GM19023 (cell line): ENCODE data around the gene AP3B1.

Source experiments
- ATAC-seq: cut with Tn5 transposase; IDR thresholded peaks from one replicate; pipeline ENCODE4 v1.9.1; 2021; ENCODE audit warnings: mild to moderate bottlenecking, moderate library complexity; ENCODE audit not compliant: unreplicated experiment

Gene AP3B1

DNA sequence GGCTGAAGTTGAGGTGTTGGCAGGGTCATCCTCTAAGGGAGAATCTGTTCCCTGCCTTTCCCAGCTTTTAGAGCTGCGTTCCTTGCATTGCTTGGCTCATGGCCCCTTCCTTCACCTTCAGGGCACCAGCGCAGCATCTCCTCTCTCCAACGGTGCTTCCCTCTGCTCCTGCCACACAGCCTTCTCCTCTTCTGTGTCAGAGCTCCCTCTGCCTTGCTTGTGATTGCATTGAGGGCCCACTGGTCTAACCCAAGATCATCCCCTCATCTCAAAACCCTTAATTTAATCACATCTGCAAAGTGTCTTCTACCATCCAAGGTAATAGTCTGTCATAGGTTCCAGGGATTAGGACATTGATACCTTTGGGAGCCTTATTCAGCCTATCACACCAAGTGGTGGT lies 312.7 kb downstream of the AP3B1 start:
- ATAC-seq = no peak

DNA sequence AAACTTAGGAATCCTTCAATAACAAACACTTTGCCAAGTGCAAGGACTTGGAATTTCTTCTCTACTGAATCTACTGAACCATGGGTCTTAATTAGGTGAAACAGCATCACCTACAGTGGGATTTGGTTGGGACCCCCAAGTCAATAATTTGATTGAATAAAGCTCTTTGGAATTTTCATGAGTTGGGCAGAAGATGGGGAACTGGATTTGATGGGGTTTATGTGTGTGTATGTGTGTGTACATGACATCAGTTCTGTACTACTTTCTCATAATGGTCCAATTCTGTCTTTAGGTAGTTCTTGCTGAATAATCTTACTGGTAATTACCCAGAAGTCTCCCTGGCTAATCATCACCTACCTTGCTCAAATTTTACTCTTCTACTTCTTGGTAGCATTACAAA lies 319.9 kb downstream of the AP3B1 start:
- ATAC-seq = no peak

DNA sequence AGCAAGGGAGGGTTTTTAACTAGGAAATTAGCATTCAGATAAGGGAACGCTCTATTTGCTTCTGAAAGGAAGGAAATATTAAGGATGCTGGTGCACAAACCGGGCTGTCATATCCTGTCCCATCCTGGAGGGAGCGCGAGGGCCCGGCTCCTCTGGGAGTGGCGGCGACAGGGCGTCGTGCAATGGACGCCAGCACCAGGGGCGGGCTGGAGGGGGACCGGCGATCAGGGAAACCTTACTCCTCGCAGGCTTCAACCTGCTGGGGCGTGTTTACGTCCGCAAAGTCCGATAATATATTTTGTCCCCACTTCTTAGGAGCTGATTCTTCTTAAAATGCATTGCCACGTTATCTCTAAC lies 321.3 kb downstream of the AP3B1 start:
- peak; percentile 21 for ATAC-seq

DNA sequence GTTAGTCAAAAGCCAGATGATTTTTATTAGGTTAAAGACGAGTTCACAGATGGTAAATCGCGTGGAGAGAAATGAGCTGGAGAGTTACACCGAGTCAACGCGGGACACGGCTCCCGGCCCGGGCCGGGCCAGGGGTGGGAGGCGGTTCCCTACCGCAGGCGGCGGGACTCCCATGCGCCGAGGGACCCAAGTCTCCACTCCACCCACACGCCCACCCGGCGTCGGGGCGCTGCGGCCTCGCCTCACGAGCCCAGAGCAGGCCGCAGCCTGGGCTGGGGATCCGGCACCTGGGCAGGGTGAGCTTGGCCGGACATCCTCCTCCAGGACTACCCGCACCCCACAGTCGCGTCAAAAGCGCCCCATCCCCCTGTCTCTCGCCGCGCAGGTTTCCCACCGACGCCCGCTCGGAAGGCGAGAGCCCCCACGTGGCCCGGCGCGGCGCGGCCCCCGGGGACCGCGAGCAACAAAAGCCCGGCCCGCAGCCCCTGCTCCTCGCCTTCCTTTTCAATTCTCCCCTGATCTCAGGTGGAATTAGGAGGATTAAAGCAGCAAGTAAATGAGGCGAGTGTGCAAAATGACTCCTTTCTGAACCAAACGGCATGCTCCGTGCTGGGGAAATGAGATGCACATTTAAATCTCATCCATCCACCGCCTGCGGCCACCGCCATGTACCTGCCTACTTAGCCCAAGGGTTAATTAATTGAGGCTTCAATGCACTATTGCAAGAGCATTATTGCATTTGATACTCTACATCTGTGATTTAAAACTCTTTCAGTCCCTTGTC lies 321.8 kb downstream of the AP3B1 start:
- ATAC-seq = peak; percentile 78

DNA sequence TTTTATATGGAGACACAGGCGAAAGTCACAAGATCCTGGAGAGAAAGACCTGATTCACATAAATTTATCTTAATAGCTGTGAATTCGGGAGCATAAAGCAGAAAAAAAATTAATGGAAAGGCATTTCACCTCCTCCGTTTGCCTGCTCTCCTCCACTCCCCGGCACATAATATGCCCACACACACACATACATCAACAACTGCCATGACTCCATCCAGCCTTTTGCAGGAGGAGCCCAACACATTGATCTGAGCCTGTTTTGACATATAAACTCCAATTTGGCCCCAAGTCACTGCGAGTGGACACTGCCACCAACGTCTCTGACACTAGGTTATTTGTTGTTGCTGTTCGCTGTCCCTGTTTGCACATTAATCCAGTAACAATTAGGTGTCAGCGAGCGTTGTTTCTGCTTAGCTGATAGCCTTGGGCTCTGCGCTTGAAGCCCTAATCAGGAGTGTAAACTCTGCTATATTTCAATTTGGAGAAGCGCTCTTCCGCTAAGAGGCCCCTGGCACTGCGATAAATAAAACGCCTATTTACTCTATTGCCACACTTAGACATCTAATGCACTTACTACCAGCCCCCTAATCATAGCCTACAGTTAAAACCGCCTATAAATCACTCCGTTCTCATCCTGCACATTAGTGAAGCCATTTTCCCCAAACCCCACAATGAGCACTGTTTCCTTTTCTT lies 322.6 kb downstream of the AP3B1 start:
- peak; percentile 21 for ATAC-seq

DNA sequence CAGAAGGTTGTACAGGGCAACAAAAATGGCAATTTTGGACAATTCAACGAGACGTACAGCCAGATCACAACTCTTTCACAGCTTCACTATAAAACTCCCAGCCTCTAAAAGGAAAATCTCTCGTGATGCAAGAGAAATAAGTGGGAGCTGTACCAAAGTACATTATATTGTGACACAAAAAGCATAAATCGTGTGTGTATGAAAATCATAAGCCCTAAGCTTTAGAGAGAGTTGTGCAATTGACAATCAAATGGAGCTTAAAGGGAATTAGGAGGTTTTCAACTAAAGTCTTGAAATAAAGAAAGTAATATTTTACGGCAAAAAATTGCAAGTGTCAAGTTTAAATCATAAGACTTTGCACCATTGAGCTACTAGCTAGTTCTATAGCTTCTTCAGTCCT lies 323.6 kb downstream of the AP3B1 start:
- no peak for ATAC-seq

DNA sequence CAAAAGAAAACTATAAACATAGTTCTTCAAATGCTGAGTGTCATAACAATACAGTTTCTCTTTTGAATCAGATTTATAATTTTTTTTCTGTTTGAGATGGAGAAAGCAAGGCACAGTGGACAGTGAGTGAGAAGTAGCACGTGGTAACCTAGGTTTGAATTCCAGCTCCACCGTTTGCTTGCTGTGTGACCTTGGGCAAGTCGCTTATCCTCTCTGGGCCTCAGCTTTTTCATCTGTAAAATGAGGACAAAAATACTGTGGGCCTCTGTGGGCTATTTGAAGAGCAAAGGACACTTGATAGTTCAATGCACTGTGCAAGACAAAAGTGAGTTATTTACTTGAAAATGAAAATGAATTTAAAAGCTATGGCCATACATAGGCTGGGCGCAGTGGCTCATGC lies 330.7 kb downstream of the AP3B1 start:
- no peak for ATAC-seq

DNA sequence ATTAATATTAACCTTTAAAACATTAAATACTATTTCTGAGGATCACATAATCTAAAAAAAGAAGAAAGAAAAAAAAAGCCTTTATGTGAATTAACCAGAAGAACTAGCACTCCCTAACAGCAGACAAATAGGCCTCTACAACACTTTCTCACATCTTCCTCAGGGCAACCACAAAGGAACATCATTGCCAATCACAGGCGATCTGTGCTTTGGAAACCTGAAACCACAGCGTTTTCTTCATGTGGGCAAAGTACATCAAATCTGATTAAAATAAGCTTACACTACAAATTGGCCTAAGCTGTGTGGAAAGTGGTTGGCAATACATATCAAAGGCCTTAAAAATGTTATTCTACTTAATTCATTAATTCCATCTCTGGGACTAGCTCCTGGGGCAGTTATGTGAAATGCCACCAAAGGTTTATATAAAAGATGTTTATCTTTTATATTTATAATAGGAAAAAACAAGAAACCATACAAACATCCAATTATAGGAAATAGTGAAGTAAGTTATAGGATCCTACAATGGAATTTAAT lies 333.6 kb downstream of the AP3B1 start:
- no peak for ATAC-seq

DNA sequence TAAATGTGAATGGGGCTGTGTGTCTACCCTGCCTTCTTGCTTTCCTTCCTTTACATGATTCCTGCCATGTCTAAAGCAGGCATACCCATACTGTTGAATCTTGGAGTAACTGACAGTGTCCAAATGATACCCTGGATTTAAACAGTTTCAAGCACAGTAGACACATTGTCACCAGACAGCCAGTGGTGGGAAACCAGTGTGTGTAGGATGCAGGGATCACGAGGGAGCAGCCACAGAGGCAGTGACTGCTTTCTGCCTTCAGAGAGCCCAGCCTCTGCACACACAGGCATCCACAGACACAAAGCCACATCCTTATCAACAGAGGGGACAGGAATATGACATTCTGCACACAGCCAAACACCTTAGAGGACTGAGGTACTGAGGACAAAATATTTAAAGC lies 334.2 kb downstream of the AP3B1 start:
- no peak for ATAC-seq

DNA sequence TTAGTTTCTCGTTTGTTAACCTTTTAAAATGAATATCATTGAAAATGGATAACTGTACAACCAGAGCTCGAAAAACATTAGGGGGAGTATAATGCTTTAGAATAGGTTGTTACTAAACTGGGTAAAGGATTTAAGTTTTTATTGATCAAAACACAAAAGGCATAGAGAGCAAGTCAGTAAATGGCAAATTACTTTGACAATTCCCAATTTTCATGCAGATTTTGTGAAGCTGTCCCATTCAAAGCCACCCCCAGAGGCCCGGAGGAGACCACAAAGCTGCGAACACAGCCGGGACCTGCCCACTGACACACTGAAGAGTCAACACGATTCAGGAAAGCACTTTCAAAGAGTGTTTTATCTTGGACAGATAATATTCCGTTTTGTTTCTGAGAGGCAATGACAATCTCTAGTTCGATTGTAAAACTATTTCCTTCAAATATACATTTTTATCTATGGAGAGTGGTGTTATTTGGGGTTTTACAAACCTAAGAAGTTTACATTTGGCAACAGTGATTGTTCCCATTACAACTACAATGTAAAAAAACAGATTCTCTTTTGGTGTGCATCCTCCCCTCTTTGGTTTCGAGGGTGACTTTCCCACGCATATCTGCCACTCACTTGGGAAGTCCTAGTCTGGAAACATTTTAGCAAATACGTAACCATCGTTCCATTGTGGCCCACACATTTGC lies 335.7 kb downstream of the AP3B1 start:
- ATAC-seq = no peak

DNA sequence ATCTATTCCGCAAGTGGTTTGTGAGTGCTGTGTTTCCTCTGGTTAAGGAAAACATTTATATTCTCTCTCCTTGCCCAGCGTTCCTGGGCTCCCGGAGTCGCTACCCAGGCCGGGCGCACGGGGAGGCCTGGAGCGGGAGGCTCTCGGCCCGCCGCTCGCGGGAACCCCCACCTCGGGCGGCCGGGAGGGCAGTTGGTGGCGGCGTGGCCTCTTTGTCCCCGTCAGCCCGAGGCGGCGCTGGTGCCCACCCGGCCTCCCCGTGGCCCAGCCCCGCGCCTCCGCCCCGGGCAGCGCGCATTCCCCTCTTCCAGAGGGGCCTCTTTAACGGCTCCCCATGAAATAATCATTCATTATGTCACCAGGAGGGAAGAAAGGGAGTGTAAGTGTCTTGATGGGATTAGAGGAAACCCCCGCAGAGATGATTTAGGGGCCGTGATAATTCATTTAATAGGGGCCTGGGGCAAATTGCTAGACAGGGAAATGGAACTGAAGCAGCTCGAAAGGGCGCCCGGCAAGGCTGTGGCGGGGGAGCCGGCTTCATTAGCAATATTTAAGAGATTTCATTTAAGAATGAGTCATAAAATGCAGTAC lies 336.5 kb downstream of the AP3B1 start:
- ATAC-seq = no peak

DNA sequence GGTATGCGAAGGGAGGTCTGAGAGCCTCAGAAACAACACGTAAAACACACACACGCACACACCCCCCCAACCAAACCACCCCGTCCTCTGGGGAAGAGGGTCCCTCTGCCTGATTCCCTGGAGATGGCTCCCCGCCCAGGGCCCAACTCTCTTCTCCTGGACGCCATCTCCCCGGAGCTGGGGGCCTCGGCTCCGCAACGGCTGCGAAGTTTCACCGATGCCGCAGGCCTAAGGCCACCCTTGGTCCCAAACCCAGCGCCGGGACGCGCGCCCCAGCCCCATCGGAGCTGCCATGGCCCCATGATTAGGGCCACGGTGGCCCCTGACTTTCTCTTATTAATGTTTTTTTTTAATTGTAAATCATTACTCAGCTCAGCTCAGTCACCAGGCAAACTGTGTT lies 337.0 kb downstream of the AP3B1 start:
- no peak for ATAC-seq

DNA sequence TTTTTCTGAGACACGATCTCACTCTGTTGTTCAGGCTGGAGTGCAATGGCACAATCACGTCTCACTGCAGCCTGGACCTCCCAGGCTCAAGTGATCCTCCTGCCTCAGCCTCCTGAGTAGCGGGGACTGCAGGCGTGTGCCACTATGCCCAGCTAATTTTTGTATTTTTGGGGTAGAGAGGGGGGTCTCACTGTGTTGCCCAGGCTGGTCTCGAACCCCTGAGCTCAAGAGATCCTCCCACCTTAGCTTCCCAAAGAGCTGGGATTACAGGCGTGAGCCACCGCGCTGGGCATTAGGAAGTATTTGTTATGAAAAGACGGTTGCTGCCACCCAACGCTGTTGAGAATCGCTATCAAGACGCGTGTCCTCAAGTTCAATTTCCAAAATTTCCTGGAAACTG lies 337.4 kb downstream of the AP3B1 start:
- no peak for ATAC-seq

DNA sequence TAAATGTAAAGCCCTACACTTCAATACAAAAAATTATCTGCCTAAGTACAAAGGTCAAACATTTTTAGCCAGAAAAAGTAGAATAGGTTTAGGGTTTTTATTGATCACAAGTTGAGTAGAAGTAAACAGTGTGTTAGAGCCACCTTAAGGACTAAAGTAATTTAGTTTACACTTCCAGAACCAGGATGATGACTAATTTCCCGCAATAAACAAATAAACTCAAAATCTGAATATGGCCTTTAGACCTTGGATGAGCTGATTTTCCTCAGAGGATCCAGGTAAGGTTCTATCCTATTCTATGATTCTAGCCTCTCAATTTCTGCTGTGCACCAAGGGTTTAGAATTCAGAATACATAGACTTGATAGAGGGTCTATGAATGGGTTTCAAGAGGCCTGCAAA lies 338.9 kb downstream of the AP3B1 start:
- ATAC-seq = no peak

DNA sequence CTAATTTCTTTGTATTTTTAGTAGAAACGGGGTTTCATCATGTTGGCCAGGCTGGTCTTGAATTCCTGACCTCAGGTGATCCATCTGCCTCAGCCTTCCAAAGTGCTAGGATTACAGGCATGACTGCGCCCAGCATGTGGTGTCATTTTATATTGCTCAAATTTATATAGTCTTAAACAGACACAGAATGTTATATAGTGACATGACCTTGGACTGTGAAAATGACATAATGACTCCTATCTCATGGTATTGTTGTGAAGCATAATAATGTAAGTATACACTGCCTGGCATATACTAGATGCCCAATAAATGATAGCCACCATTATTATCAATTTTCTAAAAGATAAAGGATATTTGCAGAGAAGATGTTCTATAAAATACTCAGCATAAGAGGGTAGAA lies 341.1 kb downstream of the AP3B1 start:
- ATAC-seq = no peak

DNA sequence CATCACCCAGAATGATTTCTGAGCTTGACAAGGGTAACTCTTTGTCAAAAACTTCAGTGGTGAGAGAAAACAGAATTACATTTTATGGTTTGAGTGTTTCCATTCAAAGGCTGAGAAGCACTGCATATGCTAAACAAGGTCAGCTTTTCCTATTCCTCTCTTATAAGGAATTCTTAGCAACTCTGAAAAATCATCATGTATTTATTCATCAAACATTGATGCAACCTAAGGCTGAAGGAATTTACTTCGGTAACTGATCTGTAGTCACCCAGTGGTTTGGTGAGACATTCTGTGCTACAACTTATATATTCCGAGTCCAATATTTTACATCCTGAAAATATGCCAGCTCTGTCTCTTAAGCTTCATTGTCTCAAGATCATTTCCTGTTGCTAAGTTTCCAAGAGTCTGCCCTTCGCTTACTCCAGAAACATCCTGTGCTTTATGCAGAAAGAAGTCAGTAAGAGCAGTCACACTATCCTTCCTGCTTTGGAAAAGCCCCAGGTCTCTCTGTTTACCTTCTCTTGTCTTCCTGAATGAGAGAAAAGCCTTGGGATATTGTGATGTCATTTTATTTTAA lies 341.8 kb downstream of the AP3B1 start:
- ATAC-seq = no peak
